HEK293 (cell line): ENCODE measurements around the gene NXPE4.

Experiments
- CTCF ChIP-seq: fragments of 450-650 bp; formaldehyde crosslinking; IDR thresholded peaks from 2 replicates; pipeline ENCODE4 v1.5.1; 2016; ENCODE audit warnings: missing biosample characterization, missing genetic modification characterization
- MYNN ChIP-seq: fragments of 450-650 bp; formaldehyde crosslinking; IDR thresholded peaks from 2 replicates; pipeline ENCODE4 v1.5.1; 2016; ENCODE audit warnings: missing biosample characterization, missing genetic modification characterization, borderline replicate concordance
- ZBTB26 ChIP-seq: fragments of 450-650 bp; formaldehyde crosslinking; optimal IDR thresholded peaks from 2 replicates; pipeline ENCODE3; 2016; ENCODE audit warnings: missing biosample characterization, mild to moderate bottlenecking, missing genetic modification characterization
- ZFP37 ChIP-seq: fragments of 450-650 bp; formaldehyde crosslinking; IDR thresholded peaks from 2 replicates; pipeline ENCODE4 v1.5.1; 2016; ENCODE audit warnings: missing biosample characterization, missing genetic modification characterization
- ZIC2 ChIP-seq: fragments of 450-650 bp; formaldehyde crosslinking; IDR thresholded peaks from 2 replicates; pipeline ENCODE4 v1.5.1; 2016; ENCODE audit warnings: missing biosample characterization, missing genetic modification characterization
- ZNF274 ChIP-seq, 2 experiments: fragments of 200-500 bp in 1 of 2; fragments of 450-650 bp in 1 of 2; sonication (Bioruptor generic) in 1 of 2; formaldehyde crosslinking in 1 of 2; IDR thresholded peaks; 2 replicates each; pipeline versions ENCODE4 v1.5.1 to v1.6.1; 2014 to 2016; ENCODE audit warnings: borderline replicate concordance in 1 of 2, inconsistent platforms in 1 of 2, low read length in 1 of 2, missing biosample characterization in 1 of 2, missing genetic modification characterization in 1 of 2
- ZNF292 ChIP-seq: fragments of 450-650 bp; formaldehyde crosslinking; IDR thresholded peaks from 2 replicates; pipeline ENCODE4 v1.5.1; 2016; ENCODE audit warnings: low read depth, missing biosample characterization, missing genetic modification characterization, borderline replicate concordance
- ZNF302 ChIP-seq: fragments of 450-650 bp; formaldehyde crosslinking; IDR thresholded peaks from 2 replicates; pipeline ENCODE4 v1.5.1; 2016; ENCODE audit warnings: missing biosample characterization, missing genetic modification characterization, low read depth
- ZNF423 ChIP-seq: fragments of 450-650 bp; formaldehyde crosslinking; IDR thresholded peaks from 2 replicates; pipeline ENCODE4 v1.5.1; 2016; ENCODE audit warnings: missing biosample characterization, missing genetic modification characterization
- ZNF555 ChIP-seq: fragments of 450-650 bp; formaldehyde crosslinking; conservative IDR thresholded peaks from 2 replicates; pipeline ENCODE4 v1.5.1; 2017; ENCODE audit warnings: missing biosample characterization, mild to moderate bottlenecking, missing genetic modification characterization, inconsistent platforms
- ZNF580 ChIP-seq: fragments of 450-650 bp; formaldehyde crosslinking; IDR thresholded peaks from 2 replicates; pipeline ENCODE4 v1.5.1; 2016; ENCODE audit warnings: missing biosample characterization, missing genetic modification characterization
- ZNF670 ChIP-seq: fragments of 450-650 bp; formaldehyde crosslinking; IDR thresholded peaks from 2 replicates; pipeline ENCODE4 v1.5.1; 2016; ENCODE audit warnings: missing biosample characterization, missing genetic modification characterization, low read depth

GRCh38 chr11:114571712-114572111 is 23.9 kb downstream of the NXPE4 start:
- TF ChIP-seq CTCF (tag by site-specific recombination) (no peak), MYNN (tag by site-specific recombination) (no peak), ZNF274 (IDR thresholded peaks at IDR 0.05; ENCODE audit: low read length) (no peak), ZNF274 (tag by site-specific recombination; IDR thresholded peaks at IDR 0.05; ENCODE audit: borderline replicate concordance) (no peak), ZNF292 (tag by site-specific recombination) (no peak), ZNF302 (tag by site-specific recombination) (no peak), ZIC2 (tag by site-specific recombination) (no peak), ZNF580 (tag by site-specific recombination) (no peak), ZBTB26 (tag by site-specific recombination) (no peak), ZFP37 (tag by site-specific recombination) (no peak), ZNF555 (tag by site-specific recombination) (no peak), ZNF423 (tag by site-specific recombination) (no peak), ZNF670 (tag by site-specific recombination) (no peak)
